Glutamatergic neuron (in vitro differentiated cells): ENCODE data around the gene BSPH1. TPM values are rescaled to one million over a fixed set of nuclear protein-coding genes. Genes with fewer than 3 reads are reported as not detected.

Experiments used
- DNase-seq: peaks from one replicate; pipeline ENCODE4 v3.0.0; 2022
- H3K27ac Mint-ChIP-seq: one replicate; pipeline ENCODE4 v1.8.0; 2020; ENCODE audit warnings: mild to moderate bottlenecking, mixed read lengths, inconsistent platforms; ENCODE audit not compliant: unreplicated experiment
- H3K27me3 Mint-ChIP-seq: one replicate; pipeline ENCODE4 v1.8.0; 2020; ENCODE audit warnings: mild to moderate bottlenecking, moderate library complexity, mixed read lengths, inconsistent platforms; ENCODE audit not compliant: unreplicated experiment
- H3K36me3 Mint-ChIP-seq: one replicate; pipeline ENCODE4 v1.8.0; 2020; ENCODE audit warnings: mild to moderate bottlenecking, mixed read lengths, inconsistent platforms; ENCODE audit not compliant: unreplicated experiment
- H3K4me1 Mint-ChIP-seq: one replicate; pipeline ENCODE4 v1.8.0; 2020; ENCODE audit warnings: mild to moderate bottlenecking, low read depth, mixed read lengths, inconsistent platforms; ENCODE audit not compliant: unreplicated experiment
- H3K4me3 Mint-ChIP-seq: one replicate; pipeline ENCODE4 v1.8.0; 2020; ENCODE audit warnings: mild to moderate bottlenecking, mixed read lengths, inconsistent platforms; ENCODE audit not compliant: unreplicated experiment
- H3K9me3 Mint-ChIP-seq: one replicate; pipeline ENCODE4 v1.8.0; 2020; ENCODE audit warnings: mild to moderate bottlenecking, moderate library complexity, mixed read lengths, inconsistent platforms; ENCODE audit not compliant: unreplicated experiment
- CTCF ChIP-seq: fragments of 200-600 bp; sonication (generic); IDR thresholded peaks from one replicate; pipeline ENCODE4 v1.5.0; 2021; ENCODE audit not compliant: partially characterized antibody, unreplicated experiment
- total RNA-seq: library from RNA; stranded (reverse); fragmentation: NEBNext Ultra II Directional; extraction: Animal tissue kit (Norgen Biotek cat#: 25700); gene quantifications from one replicate; pipeline ENCODE4 v1.2.1, GENCODE V29; 2021; ENCODE audit not compliant: unreplicated experiment

BSPH1 gene
- total RNA-seq, 1 donor from 2014 or later = not detected

- Mint-ChIP-seq H3K36me3 (peaks cover 7% of the 10 kb centered on the region), H3K27me3 (peaks cover 6% of the 10 kb centered on the region), H3K4me1 (no peaks in the 10 kb centered on the region), H3K4me3 (no peak overlapping the region), H3K27ac (no peak overlapping the region), H3K9me3 (peaks cover 6% of the 10 kb centered on the region)
- no peak for TF ChIP-seq CTCF
- no peak for DNase-seq
Measured at GRCh38 chr19:48025480-48025879, 33.5 kb upstream of the BSPH1 start.

GRCh38 chr19:48023518-48023917 lies 31.5 kb upstream of the BSPH1 start:
- Mint-ChIP-seq H3K36me3 (peaks cover 7% of the 10 kb centered on the region), H3K4me1 (no peaks in the 10 kb centered on the region), H3K4me3 (no peak overlapping the region), H3K27me3 (peaks cover 4% of the 10 kb centered on the region), H3K9me3 (peaks cover 6% of the 10 kb centered on the region), H3K27ac (no peak overlapping the region)
- no peak for TF ChIP-seq CTCF
- no peak for DNase-seq

- TF ChIP-seq CTCF = no peak
- Mint-ChIP-seq H3K27me3 (peaks cover 4% of the 10 kb centered on the region), H3K36me3 (peaks cover 7% of the 10 kb centered on the region), H3K4me3 (no peak overlapping the region), H3K9me3 (peaks cover 6% of the 10 kb centered on the region), H3K4me1 (no peaks in the 10 kb centered on the region), H3K27ac (no peak overlapping the region)
- DNase-seq = no peak
Measured at GRCh38 chr19:48023011-48023410, 31.0 kb upstream of the BSPH1 start.

- no peak overlapping the region for H3K4me3 Mint-ChIP-seq
- no peak overlapping the region for H3K27ac Mint-ChIP-seq
- H3K27me3 Mint-ChIP-seq = peaks cover 3% of the 10 kb centered on the region
- H3K4me1 Mint-ChIP-seq = no peaks in the 10 kb centered on the region
- no peak for DNase-seq
- no peak for TF ChIP-seq CTCF
- H3K36me3 Mint-ChIP-seq = no peaks in the 10 kb centered on the region
- peaks cover 3% of the 10 kb centered on the region for H3K9me3 Mint-ChIP-seq
Measured at GRCh38 chr19:48020686-48021085, 28.7 kb upstream of the BSPH1 start.

DNA sequence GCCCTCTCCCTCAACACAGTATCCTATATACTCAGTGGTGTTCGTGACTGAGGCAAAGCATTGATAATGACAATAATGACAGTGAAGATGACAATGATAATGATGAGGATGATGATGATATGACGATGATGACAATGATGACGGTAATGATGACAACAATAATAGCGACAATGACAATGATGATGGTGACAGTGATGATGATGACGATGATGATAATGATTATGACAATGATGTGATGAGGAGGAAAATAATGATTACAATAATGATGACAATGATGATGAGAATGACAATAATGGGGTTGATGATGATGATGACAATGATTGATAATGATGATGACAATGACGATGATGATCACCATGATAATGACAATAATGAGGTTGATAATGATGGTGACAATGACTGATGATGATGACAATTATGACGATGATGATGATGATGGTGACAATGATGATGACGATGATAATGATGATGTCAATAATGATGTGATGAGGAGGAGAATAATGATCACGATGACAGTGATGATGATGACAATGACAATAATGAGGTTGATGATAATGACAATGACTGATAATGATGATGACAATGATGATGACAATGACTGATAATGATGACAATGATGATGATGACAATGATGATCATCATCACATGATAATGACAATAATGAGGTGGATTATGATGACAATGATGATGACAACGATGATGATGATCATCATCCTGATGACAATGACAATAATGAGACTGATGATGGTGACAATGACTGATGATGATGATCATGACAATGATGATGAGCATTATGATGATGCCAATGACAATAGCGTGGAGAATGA lies 19.2 kb upstream of the BSPH1 start:
- no peak for TF ChIP-seq CTCF
- no peaks in the 10 kb centered on the region for H3K36me3 Mint-ChIP-seq
- no peaks in the 10 kb centered on the region for H3K9me3 Mint-ChIP-seq
- H3K4me1 Mint-ChIP-seq = no peaks in the 10 kb centered on the region
- no peak overlapping the region for H3K4me3 Mint-ChIP-seq
- no peak overlapping the region for H3K27ac Mint-ChIP-seq
- DNase-seq = no peak
- H3K27me3 Mint-ChIP-seq = peaks cover 2% of the 10 kb centered on the region
